Erythroblast (primary cell): ENCODE data around the gene GPD2.

Experiments
- GATA1 ChIP-seq: IDR thresholded peaks from 2 replicates; pipeline ENCODE4 v1.6.1; 2011; ENCODE audit warnings: low read depth, mild to moderate bottlenecking, control low read depth, low read length, moderate library complexity
- POLR2A ChIP-seq: IDR thresholded peaks from 2 replicates; pipeline ENCODE4 v1.6.1; 2011; ENCODE audit warnings: mild to moderate bottlenecking, low read length

DNA sequence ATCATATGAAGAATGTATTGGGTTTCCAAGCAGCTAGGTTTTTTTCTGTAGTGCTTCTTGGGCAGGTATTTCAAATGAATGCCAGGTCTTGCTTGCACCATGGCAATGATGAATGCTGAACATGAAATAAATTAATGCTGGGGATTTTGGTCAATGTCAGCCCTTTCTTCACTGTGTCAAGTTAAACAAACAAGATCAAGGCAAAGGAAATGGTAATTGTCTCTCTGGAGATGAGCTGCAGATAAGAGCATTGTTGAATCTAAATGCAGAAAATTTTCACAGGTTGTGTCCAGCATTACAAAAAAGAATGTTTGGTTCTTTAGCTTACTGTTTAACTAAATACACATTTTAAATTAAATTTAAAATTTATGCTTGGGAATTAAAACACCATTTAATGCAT lies 144.3 kb downstream of the GPD2 start:
- TF ChIP-seq POLR2A (no peak), GATA1 (no peak)
